Transverse colon (tissue), 4 donors: ENCODE measurements around the gene TBC1D7.

Experiments used
- EP300 ChIP-seq: sonication (generic); formaldehyde crosslinking; IDR thresholded peaks from one replicate; pipeline ENCODE4 v1.6.1; 2017; ENCODE audit warnings: antibody characterized with exemption, low read depth
- POLR2A ChIP-seq: fragments of 450-650 bp; IDR thresholded peaks from one replicate; pipeline ENCODE4 v1.6.1; 2016; ENCODE audit warnings: antibody characterized with exemption, mild to moderate bottlenecking, moderate library complexity
- POLR2AphosphoS5 ChIP-seq, 3 donors: sonication (generic); formaldehyde crosslinking; IDR thresholded peaks; one replicate each; pipeline ENCODE4 v1.6.1; 2016; ENCODE audit warnings: antibody characterized with exemption in 3 of 3
- TF ChIP-seq, protein P1 (sequence below), 5 experiments: fragments of 200-600 bp in 3 of 5; fragments of 450-650 bp in 2 of 5; sonication (generic) in 3 of 5; IDR thresholded peaks; 1 replicate in 2 of 5; 2 replicates in 3 of 5; pipeline ENCODE4 v1.5.1; 2016 to 2017; ENCODE audit warnings: antibody characterized with exemption in 5 of 5, inconsistent platforms in 3 of 5, mild to moderate bottlenecking in 2 of 5, moderate library complexity in 1 of 5

DNA sequence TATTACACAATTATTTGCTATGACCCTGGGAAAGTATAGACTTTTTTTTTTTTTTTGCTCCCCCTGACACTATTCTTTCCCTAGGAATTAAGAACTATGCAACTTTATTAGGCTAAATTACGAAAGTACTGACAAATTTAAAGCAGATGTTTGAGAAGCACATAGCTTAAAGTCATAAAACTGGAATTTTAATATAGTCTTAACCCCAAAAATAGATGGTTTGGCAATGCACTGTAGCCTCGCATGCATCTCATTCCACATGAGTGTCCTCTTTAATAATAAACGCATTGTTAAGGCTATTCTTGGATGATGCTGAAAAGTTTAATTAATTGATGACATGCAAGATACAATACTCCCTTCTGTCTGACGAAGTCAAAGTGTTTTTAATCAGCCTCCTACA is 49.3 kb downstream of the TBC1D7 start:
- TF ChIP-seq POLR2AphosphoS5 (IDR thresholded peaks at IDR 0.05) = no peak
- TF ChIP-seq, protein P1, sequence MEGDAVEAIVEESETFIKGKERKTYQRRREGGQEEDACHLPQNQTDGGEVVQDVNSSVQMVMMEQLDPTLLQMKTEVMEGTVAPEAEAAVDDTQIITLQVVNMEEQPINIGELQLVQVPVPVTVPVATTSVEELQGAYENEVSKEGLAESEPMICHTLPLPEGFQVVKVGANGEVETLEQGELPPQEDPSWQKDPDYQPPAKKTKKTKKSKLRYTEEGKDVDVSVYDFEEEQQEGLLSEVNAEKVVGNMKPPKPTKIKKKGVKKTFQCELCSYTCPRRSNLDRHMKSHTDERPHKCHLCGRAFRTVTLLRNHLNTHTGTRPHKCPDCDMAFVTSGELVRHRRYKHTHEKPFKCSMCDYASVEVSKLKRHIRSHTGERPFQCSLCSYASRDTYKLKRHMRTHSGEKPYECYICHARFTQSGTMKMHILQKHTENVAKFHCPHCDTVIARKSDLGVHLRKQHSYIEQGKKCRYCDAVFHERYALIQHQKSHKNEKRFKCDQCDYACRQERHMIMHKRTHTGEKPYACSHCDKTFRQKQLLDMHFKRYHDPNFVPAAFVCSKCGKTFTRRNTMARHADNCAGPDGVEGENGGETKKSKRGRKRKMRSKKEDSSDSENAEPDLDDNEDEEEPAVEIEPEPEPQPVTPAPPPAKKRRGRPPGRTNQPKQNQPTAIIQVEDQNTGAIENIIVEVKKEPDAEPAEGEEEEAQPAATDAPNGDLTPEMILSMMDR (IDR thresholded peaks at IDR 0.05) = no peak
- TF ChIP-seq POLR2A = no peak
- no peak for TF ChIP-seq EP300
